Liver (tissue), 9 donors: ENCODE data around the gene APBA1. TPM values are rescaled to one million over a fixed set of nuclear protein-coding genes. Genes with fewer than 3 reads are reported as not detected.

Experiments
- DNase-seq: peaks from one replicate; pipeline ENCODE4 v3.0.0-alpha.2; 2017; ENCODE audit warnings: low spot score
- H3K27ac ChIP-seq, 2 donors: one replicate each; pipeline ENCODE4 v1.7.0; 2013; ENCODE audit warnings: inconsistent platforms in 2 of 2, low read length in 2 of 2, control low read depth in 1 of 2, low read depth in 1 of 2, mild to moderate bottlenecking in 1 of 2
- H3K27me3 ChIP-seq, 4 donors: one replicate each; pipeline versions ENCODE4 v1.6.1 to v1.7.0; 2013; ENCODE audit warnings: low read length in 3 of 4, inconsistent platforms in 1 of 4, mild to moderate bottlenecking in 1 of 4, moderate library complexity in 1 of 4; ENCODE audit not compliant: control insufficient read depth in 4 of 4, insufficient read depth in 4 of 4
- H3K36me3 ChIP-seq, 4 donors: one replicate each; pipeline versions ENCODE4 v1.6.1 to v1.7.0; 2013; ENCODE audit warnings: low read length in 3 of 4, mild to moderate bottlenecking in 3 of 4, low read depth in 1 of 4, moderate library complexity in 1 of 4; ENCODE audit not compliant: control insufficient read depth in 4 of 4, insufficient read depth in 3 of 4
- H3K4me1 ChIP-seq, 4 donors: one replicate each; pipeline versions ENCODE4 v1.6.1 to v1.7.0; 2013; ENCODE audit warnings: low read length in 3 of 4, mild to moderate bottlenecking in 3 of 4, moderate library complexity in 1 of 4; ENCODE audit not compliant: control insufficient read depth in 4 of 4, insufficient read depth in 4 of 4
- H3K4me3 ChIP-seq, 3 donors: one replicate each; pipeline versions ENCODE4 v1.6.1 to v1.7.0; 2013; ENCODE audit warnings: low read length in 3 of 3, control low read depth in 1 of 3, low read depth in 1 of 3, mild to moderate bottlenecking in 1 of 3
- H3K9ac ChIP-seq, 2 donors: one replicate each; pipeline ENCODE4 v1.7.0; 2013; ENCODE audit warnings: low read length in 2 of 2, mild to moderate bottlenecking in 2 of 2, moderate library complexity in 2 of 2, control low read depth in 1 of 2, low read depth in 1 of 2
- H3K9me3 ChIP-seq, 4 donors: one replicate each; pipeline versions ENCODE4 v1.6.1 to v1.7.0; 2013; ENCODE audit warnings: low read length in 3 of 4; ENCODE audit not compliant: control insufficient read depth in 4 of 4
- CTCF ChIP-seq: fragments of 150-350 bp; IDR thresholded peaks from 2 replicates; pipeline ENCODE4 v1.5.1; 2017; ENCODE audit warnings: improper control_type of control experiment, low read depth, low read length; ENCODE audit not compliant: missing input control
- EGR1 ChIP-seq, 2 donors: IDR thresholded peaks; 2 replicates each; pipeline ENCODE4 v1.6.1; 2016 to 2018; ENCODE audit warnings: antibody characterized with exemption in 2 of 2, low read depth in 2 of 2
- GABPA ChIP-seq, 2 donors: IDR thresholded peaks in 1 of 2; conservative IDR thresholded peaks in 1 of 2; 2 replicates each; pipeline ENCODE4 v1.6.1; 2016; ENCODE audit warnings: antibody characterized with exemption in 2 of 2, mild to moderate bottlenecking in 1 of 2, moderate library complexity in 1 of 2
- HNF4G ChIP-seq: IDR thresholded peaks from 2 replicates; pipeline ENCODE4 v1.6.1; 2016; ENCODE audit warnings: antibody characterized with exemption
- NR2F2 ChIP-seq: IDR thresholded peaks from 2 replicates; pipeline ENCODE4 v1.6.1; 2016; ENCODE audit warnings: antibody characterized with exemption
- REST ChIP-seq: IDR thresholded peaks from 2 replicates; pipeline ENCODE4 v1.6.1; 2016; ENCODE audit warnings: antibody characterized with exemption, mild to moderate bottlenecking
- RXRA ChIP-seq, 2 donors: IDR thresholded peaks; 2 replicates each; pipeline ENCODE4 v1.6.1; 2017 to 2018; ENCODE audit warnings: antibody characterized with exemption in 2 of 2, mild to moderate bottlenecking in 1 of 2
- TAF1 ChIP-seq: conservative IDR thresholded peaks from 2 replicates; pipeline ENCODE4 v1.6.1; 2016; ENCODE audit warnings: antibody characterized with exemption, mild to moderate bottlenecking
- YY1 ChIP-seq: IDR thresholded peaks from 2 replicates; pipeline ENCODE4 v1.6.1; 2016; ENCODE audit warnings: antibody characterized with exemption, mild to moderate bottlenecking
- ZBTB33 ChIP-seq: IDR thresholded peaks from 2 replicates; pipeline ENCODE4 v1.6.1; 2016; ENCODE audit warnings: antibody characterized with exemption
- WGBS: extraction: QIAGEN DNeasy Blood & Tissue Kit; methylation state at CpG from one replicate; pipeline ENCODE4 v1.1.7; 2013; 5-methylcytosine and 5-hydroxymethylcytosine counted together
- polyA plus RNA-seq, 2 donors: library from polyadenylated mRNA; stranded (reverse) in 1 of 2; unstranded in 1 of 2; fragments of 200-250 nt in 1 of 2; fragments of >200 nt in 1 of 2; fragmentation: Nextera tagmentation in 1 of 2; extraction: Ambion mirVana in 1 of 2; gene quantifications; one replicate each; pipeline versions ENCODE4 v1.2.1 to v1.2.3, GENCODE V29; 2013 to 2015
- total RNA-seq, 2 donors: library from RNA; depleted of rRNA; stranded (reverse); fragments of >200 nt; gene quantifications; one replicate each; pipeline ENCODE4 v1.2.3, GENCODE V29; 2014
- TF ChIP-seq, protein P1 (sequence below): IDR thresholded peaks from 2 replicates; pipeline ENCODE4 v1.6.1; 2016; ENCODE audit warnings: antibody characterized with exemption
- TF ChIP-seq, protein P2 (sequence below): IDR thresholded peaks from 2 replicates; pipeline ENCODE4 v1.6.1; 2016; ENCODE audit warnings: antibody characterized with exemption
- donor health status: healthy.
- donor health status: healthy.
- donor health status: healthy.
- donor health status: healthy.
- donor health status: healthy.

Gene APBA1
- total and polyA plus RNA-seq, 4 donors: 2.8 to 19.0 (median 6.1) TPM

GRCh38 chr9:69498470-69498869 is 173.7 kb downstream of the APBA1 start (continued):
- TF ChIP-seq ZBTB33: no peak

DNA sequence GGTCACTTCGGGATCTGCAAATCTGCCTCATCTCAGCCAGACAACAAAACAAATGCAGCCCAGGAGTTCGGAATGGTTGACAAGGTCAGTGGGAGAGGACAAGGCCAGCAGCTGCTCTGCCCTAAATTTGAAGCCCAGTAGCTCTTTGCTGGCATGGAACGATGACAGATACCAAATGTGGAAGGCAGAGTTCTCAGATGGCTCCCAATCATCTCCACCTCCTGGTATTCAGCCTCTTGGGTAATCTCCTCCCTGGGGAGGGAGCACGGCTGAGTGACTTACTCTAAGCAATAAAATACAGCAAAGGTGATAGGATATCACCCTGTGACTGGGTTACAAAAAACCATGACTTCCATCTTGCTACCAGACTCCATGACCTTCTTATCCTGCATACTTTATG is 174.4 kb downstream of the APBA1 start:
- Histone ChIP-seq H3K4me1 (no peaks in the 10 kb centered on the region), H3K9me3 (no peaks in the 10 kb centered on the region), H3K9ac (no peak overlapping the region), H3K36me3 (no peaks in the 10 kb centered on the region), H3K4me3 (no peak overlapping the region), H3K27ac (no peak overlapping the region), H3K27me3 (no peaks in the 10 kb centered on the region)
- 89% methylated on average over 4 of the region's 4 CpGs for WGBS
- DNase-seq: no peak
- no peak for TF ChIP-seq EGR1 (IDR thresholded peaks at IDR 0.05; ENCODE audit: low read depth in 2 of 2)
- TF ChIP-seq, protein P1, sequence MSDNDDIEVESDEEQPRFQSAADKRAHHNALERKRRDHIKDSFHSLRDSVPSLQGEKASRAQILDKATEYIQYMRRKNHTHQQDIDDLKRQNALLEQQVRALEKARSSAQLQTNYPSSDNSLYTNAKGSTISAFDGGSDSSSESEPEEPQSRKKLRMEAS: no peak
- TF ChIP-seq GABPA (IDR thresholded peaks at IDR 0.05 in 1 of 2, conservative IDR thresholded peaks at IDR 0.05 in 1 of 2): no peak
- TF ChIP-seq CTCF: no peak
- no peak for TF ChIP-seq TAF1
- TF ChIP-seq YY1: no peak
- TF ChIP-seq, protein P2, sequence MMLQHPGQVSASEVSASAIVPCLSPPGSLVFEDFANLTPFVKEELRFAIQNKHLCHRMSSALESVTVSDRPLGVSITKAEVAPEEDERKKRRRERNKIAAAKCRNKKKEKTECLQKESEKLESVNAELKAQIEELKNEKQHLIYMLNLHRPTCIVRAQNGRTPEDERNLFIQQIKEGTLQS: no peak
- TF ChIP-seq RXRA (IDR thresholded peaks at IDR 0.05): no peak
- no peak for TF ChIP-seq REST
- no peak for TF ChIP-seq NR2F2
- no peak for TF ChIP-seq HNF4G
- TF ChIP-seq ZBTB33: no peak
